SK-N-SH (cell line): ENCODE results near the gene TMED9. TPM values are rescaled to one million over a fixed set of nuclear protein-coding genes. Genes with fewer than 3 reads are reported as not detected.

ENCODE experiments used
- CTCF ChIA-PET: fragments of 300-600, 350-600 bp; formaldehyde crosslinking; extraction: SDS; loops from one replicate; lab custom pipeline; 2021; lab: Yijun Ruan, JAX
- POLR2A ChIA-PET: fragments of 350-600 bp; sonication (Branson Sonifier 250); formaldehyde crosslinking; extraction: SDS; loops from one replicate; lab custom pipeline; 2020; ENCODE audit warnings: antibody characterized with exemption, inconsistent platforms; lab: Yijun Ruan, JAX
- DNase-seq: peaks from one replicate; pipeline ENCODE4 v3.0.0; 2012
- H2AFZ ChIP-seq: fragments of 200-600 bp; sonication (generic); 2 replicates; pipeline ENCODE4 v1.8.1; 2016; ENCODE audit warnings: antibody characterized with exemption, mild to moderate bottlenecking, low read depth
- H3F3A ChIP-seq: fragments of 200-600 bp; sonication (generic); replicated peaks from 2 replicates; pipeline ENCODE3; 2016; ENCODE audit warnings: antibody characterized with exemption, mild to moderate bottlenecking; ENCODE audit not compliant: insufficient read depth
- H3K27ac ChIP-seq, 2 experiments: fragments of 200-500 bp in 1 of 2; fragments of 200-600 bp in 1 of 2; sonication (Bioruptor generic) in 1 of 2; sonication (generic), shearing (Covaris generic) in 1 of 2; 2 replicates each; pipeline versions ENCODE4 v1.5.1 to v1.6.1; 2014 to 2016; ENCODE audit warnings: low read depth in 2 of 2, inconsistent platforms in 1 of 2, low read length in 1 of 2, mild to moderate bottlenecking in 1 of 2, mixed read lengths in 1 of 2
- H3K27me3 ChIP-seq: fragments of 200-600 bp; sonication (generic), shearing (Covaris generic); 2 replicates; pipeline ENCODE4 v1.6.1; 2016; ENCODE audit warnings: mixed run types; ENCODE audit not compliant: insufficient read depth
- H3K36me3 ChIP-seq, 2 experiments: fragments of 200-500 bp in 1 of 2; fragments of 200-600 bp in 1 of 2; sonication (Bioruptor generic) in 1 of 2; sonication (generic) in 1 of 2; replicated peaks in 1 of 2; 2 replicates each; pipeline versions ENCODE3 to v1.5.1; 2014 to 2016; ENCODE audit warnings: low read length in 1 of 2, mild to moderate bottlenecking in 1 of 2; ENCODE audit not compliant: insufficient read depth in 2 of 2, control insufficient read depth in 1 of 2
- H3K4me1 ChIP-seq, 2 experiments: fragments of 200-500 bp in 1 of 2; fragments of 200-600 bp in 1 of 2; sonication (Bioruptor generic) in 1 of 2; sonication (generic), shearing (Covaris generic) in 1 of 2; 2 replicates each; pipeline versions ENCODE4 v1.5.1 to v1.6.1; 2014 to 2016; ENCODE audit warnings: low read depth in 1 of 2, low read length in 1 of 2, mixed run types in 1 of 2; ENCODE audit not compliant: insufficient read depth in 2 of 2, control insufficient read depth in 1 of 2
- H3K4me2 ChIP-seq: fragments of 200-600 bp; sonication (generic), shearing (Covaris generic); 2 replicates; pipeline ENCODE4 v1.6.1; 2017; ENCODE audit warnings: mixed run types
- H3K4me3 ChIP-seq, 2 experiments: fragments of 200-500 bp in 1 of 2; fragments of 200-600 bp in 1 of 2; sonication (Bioruptor generic) in 1 of 2; sonication (generic), shearing (Covaris generic) in 1 of 2; 2 replicates each; pipeline versions ENCODE4 v1.5.1 to v1.8.1; 2014 to 2016; ENCODE audit warnings: low read depth in 2 of 2, inconsistent platforms in 1 of 2, low read length in 1 of 2, mild to moderate bottlenecking in 1 of 2, mixed read lengths in 1 of 2, moderate library complexity in 1 of 2
- H3K79me2 ChIP-seq: fragments of 200-600 bp; sonication (generic); 2 replicates; pipeline ENCODE4 v1.8.1; 2017; ENCODE audit warnings: mild to moderate bottlenecking; ENCODE audit not compliant: insufficient read depth
- H3K9ac ChIP-seq: fragments of 200-600 bp; sonication (generic); 2 replicates; pipeline ENCODE4 v1.6.1; 2017; ENCODE audit warnings: mixed run types
- H3K9me2 ChIP-seq: fragments of 200-600 bp; sonication (generic); 2 replicates; pipeline ENCODE4 v1.6.1; 2017; ENCODE audit warnings: mixed run types
- H3K9me3 ChIP-seq: fragments of 200-600 bp; sonication (generic); 2 replicates; pipeline ENCODE4 v1.6.1; 2017; ENCODE audit warnings: mixed run types, mild to moderate bottlenecking, moderate library complexity
- H4K20me1 ChIP-seq: fragments of 200-600 bp; sonication (generic); 2 replicates; pipeline ENCODE4 v1.6.1; 2017; ENCODE audit warnings: mild to moderate bottlenecking, mixed run types; ENCODE audit not compliant: insufficient read depth
- CHD2 ChIP-seq: fragments of 150-350 bp; IDR thresholded peaks from 2 replicates; pipeline ENCODE4 v1.6.1; 2018; ENCODE audit warnings: low read length; ENCODE audit not compliant: partially characterized antibody
- EP300 ChIP-seq, 2 experiments: IDR thresholded peaks; 2 replicates each; pipeline versions ENCODE4 v1.4.0 to v1.6.1; 2012; ENCODE audit warnings: borderline replicate concordance in 1 of 2, low read depth in 1 of 2, low read length in 1 of 2
- EZH2phosphoT487 ChIP-seq: fragments of 200-600 bp; sonication (generic); IDR thresholded peaks from 2 replicates; pipeline ENCODE4 v1.6.1; 2017; ENCODE audit warnings: low read depth, mixed run types, mild to moderate bottlenecking, antibody characterized with exemption, moderate library complexity, borderline replicate concordance
- FOXM1 ChIP-seq: IDR thresholded peaks from 2 replicates; pipeline ENCODE4 v1.4.0; 2012; ENCODE audit warnings: low read depth, mild to moderate bottlenecking
- GABPA ChIP-seq: IDR thresholded peaks from 2 replicates; pipeline ENCODE4 v1.4.0; 2012; ENCODE audit warnings: low read depth, mild to moderate bottlenecking
- GATA2 ChIP-seq: sonication (generic); formaldehyde crosslinking; IDR thresholded peaks from 2 replicates; pipeline ENCODE4 v1.5.0; 2020; ENCODE audit warnings: mild to moderate bottlenecking, missing genetic modification reagents
- MAX ChIP-seq: IDR thresholded peaks from 2 replicates; pipeline ENCODE4 v1.4.0; 2012; ENCODE audit warnings: low read depth
- NFIC ChIP-seq: IDR thresholded peaks from 2 replicates; pipeline ENCODE4 v1.4.0; 2012; ENCODE audit warnings: borderline replicate concordance
- NRF1 ChIP-seq: IDR thresholded peaks from 2 replicates; pipeline ENCODE4 v1.6.1; 2012; ENCODE audit warnings: low read depth, mild to moderate bottlenecking, low read length
- PBX3 ChIP-seq: IDR thresholded peaks from 2 replicates; pipeline ENCODE4; 2012
- POLR2AphosphoS5 ChIP-seq: IDR thresholded peaks from 2 replicates; pipeline ENCODE4 v1.6.1; 2012; ENCODE audit warnings: low read depth, low read length
- RAD21 ChIP-seq: IDR thresholded peaks from 2 replicates; pipeline ENCODE4 v1.6.1; 2012; ENCODE audit warnings: mild to moderate bottlenecking, low read length
- RCOR1 ChIP-seq: fragments of 150-350 bp; IDR thresholded peaks from 2 replicates; pipeline ENCODE4 v1.6.1; 2017; ENCODE audit warnings: antibody characterized with exemption, low read length
- RXRA ChIP-seq: IDR thresholded peaks from 2 replicates; pipeline ENCODE4 v1.4.0; 2012; ENCODE audit warnings: low read depth, mild to moderate bottlenecking, borderline replicate concordance
- TCF12 ChIP-seq: IDR thresholded peaks from 2 replicates; pipeline ENCODE4 v1.4.0; 2012
- WGBS: methylation state at CpG from one replicate; pipeline ENCODE4 v1.1.6; 2017; ENCODE audit warnings: low lambda C conversion rate; 5-methylcytosine and 5-hydroxymethylcytosine counted together
- polyA plus RNA-seq, 3 experiments: library from polyadenylated mRNA; depleted of rRNA; stranded (reverse); fragments of >200 nt; gene quantifications; 2 replicates each; pipeline ENCODE4 v1.2.3, GENCODE V29; 2012

Gene TMED9
- polyA plus RNA-seq, 1 of the 3 experiments (the other 2 are of a cell fraction) = 264 TPM

- no peak for TF ChIP-seq EP300 (IDR thresholded peaks at IDR 0.05; ENCODE audit: borderline replicate concordance in 1 of 2, low read depth in 1 of 2, low read length in 1 of 2)
- TF ChIP-seq MAX = no peak
- TF ChIP-seq NFIC = no peak
- no peak for TF ChIP-seq EZH2phosphoT487
- no peak for TF ChIP-seq FOXM1
- no peak for TF ChIP-seq RXRA
- TF ChIP-seq NRF1 = no peak
- TF ChIP-seq, all 33 proteins: peak for 0
These were observed 3.5 kb upstream of the TMED9 start (continued) for GRCh38 chr5:177588413-177588909.

GRCh38 chr5:177590406-177590805, 1.6 kb upstream of the TMED9 start:
- no peaks in the 10 kb centered on the region for H3K9me3 ChIP-seq
- peaks cover 6% of the 10 kb centered on the region; the same call in 1 of the 2 replicates for H4K20me1 ChIP-seq
- H3K9me2 ChIP-seq = no peaks in the 10 kb centered on the region
- H3K9ac ChIP-seq = no peak overlapping the region
- peaks cover 20 to 24% of the 10 kb centered on the region in 2 experiments for H3K36me3 ChIP-seq
- H3K79me2 ChIP-seq = peaks cover 24% of the 10 kb centered on the region
- no peak for DNase-seq
- ChIA-PET CTCF (no interaction called here), POLR2A (interaction anchor here (0.8 kb wide), 1 partner anchor 239 kb away, joined by 3 read pairs; the partner anchor contains the start of gene LMAN2)
- 41% methylated on average over 1 of the region's 1 CpG for WGBS
- no peak overlapping the region for H2AFZ ChIP-seq
- no peak overlapping the region for H3K4me3 ChIP-seq
- H3K27ac ChIP-seq = no peak overlapping the region
- peaks cover 14% of the 10 kb centered on the region for H3K27me3 ChIP-seq
- TF ChIP-seq POLR2AphosphoS5 (no peak), RCOR1 (no peak), RAD21 (no peak), CHD2 (no peak), GABPA (no peak), TCF12 (no peak), NRF1 (no peak), PBX3 (no peak)
- no peak overlapping the region for H3K4me2 ChIP-seq
- peaks cover 7 to 9% of the 10 kb centered on the region in 2 experiments; a peak in 2 of 4 replicates for H3K4me1 ChIP-seq
- peaks cover 3% of the 10 kb centered on the region for H3F3A ChIP-seq

- no peak for DNase-seq
- H4K20me1 ChIP-seq = peaks cover 6% of the 10 kb centered on the region; the same call in 1 of the 2 replicates
- ChIA-PET CTCF (no interaction called here), POLR2A (interaction anchor here (1.4 kb wide), 1 partner anchor 16 kb away, joined by 4 read pairs; no protein-coding TSS in a partner anchor)
- H3K27me3 ChIP-seq = peaks cover 14% of the 10 kb centered on the region
- peak overlapping the region; percentile 69 to 86 for H3K4me3 ChIP-seq
- H3K9ac ChIP-seq = no peak overlapping the region; the same call in 1 of the 2 replicates
- H3K9me2 ChIP-seq = no peaks in the 10 kb centered on the region
- TF ChIP-seq PBX3 (no peak), GATA2 (CRISPR knock-in tag) (no peak)
- peak overlapping the region; percentile 77 for H3K4me2 ChIP-seq
- no peak overlapping the region for H3K27ac ChIP-seq
- H3K36me3 ChIP-seq = peaks cover 32 to 36% of the 10 kb centered on the region in 2 experiments
- H3K79me2 ChIP-seq = peaks cover 24% of the 10 kb centered on the region
- 5% methylated on average over 8 of the region's 8 CpGs for WGBS
- H3K4me1 ChIP-seq = peaks cover 7 to 9% of the 10 kb centered on the region in 2 experiments; a peak in 2 of 4 replicates
- no peaks in the 10 kb centered on the region for H3K9me3 ChIP-seq
- peak overlapping the region; percentile 67; the same call in 1 of the 2 replicates for H2AFZ ChIP-seq
- peaks cover 9% of the 10 kb centered on the region for H3F3A ChIP-seq
These were observed 353 bp upstream of the TMED9 start for GRCh38 chr5:177591690-177592009.
